GM18502 (cell line): ENCODE data around the gene GALNT17.
A peak's percentile ranks its signal among the peaks of the same experiment; 100 is the strongest.
"Not testable (repeated sequence)": the region's sequence is repeated elsewhere in the genome, so short reads cannot be mapped to it uniquely, and the experiment has no call there.

Source experiments
- ATAC-seq: cut with Tn5 transposase; IDR thresholded peaks from one replicate; pipeline ENCODE4 v1.9.1; 2021; ENCODE audit warnings: mild to moderate bottlenecking; ENCODE audit not compliant: unreplicated experiment, poor library complexity

The GALNT17 gene

GRCh38 chr7:71706597-71706975 lies 574.6 kb downstream of the GALNT17 start:
- no peak for ATAC-seq

GRCh38 chr7:71707041-71707440 lies 575.1 kb downstream of the GALNT17 start:
- no peak for ATAC-seq

- no peak for ATAC-seq
Measured at GRCh38 chr7:71708710-71709109, 576.8 kb downstream of the GALNT17 start.

- no peak for ATAC-seq
Measured at GRCh38 chr7:71710442-71710841, 578.5 kb downstream of the GALNT17 start.

GRCh38 chr7:71712653-71713180 lies 580.8 kb downstream of the GALNT17 start:
- ATAC-seq = no peak

GRCh38 chr7:71716690-71717089 lies 584.7 kb downstream of the GALNT17 start:
- no peak for ATAC-seq

GRCh38 chr7:71718563-71718962 lies 586.6 kb downstream of the GALNT17 start:
- ATAC-seq = no peak

- ATAC-seq = no peak
Measured at GRCh38 chr7:71721742-71722141, 589.8 kb downstream of the GALNT17 start.

GRCh38 chr7:71723859-71724258 lies 591.9 kb downstream of the GALNT17 start:
- no peak for ATAC-seq

GRCh38 chr7:71727347-71727746 lies 595.4 kb downstream of the GALNT17 start:
- no peak for ATAC-seq

GRCh38 chr7:71731740-71732139 lies 599.8 kb downstream of the GALNT17 start:
- no peak for ATAC-seq

- no peak for ATAC-seq
Measured at GRCh38 chr7:71733107-71733870, 601.3 kb downstream of the GALNT17 start.

GRCh38 chr7:71735961-71736556 lies 604.1 kb downstream of the GALNT17 start:
- peak; percentile 64 for ATAC-seq

GRCh38 chr7:71737931-71738540 lies 606.1 kb downstream of the GALNT17 start:
- ATAC-seq = not testable (repeated sequence)

GRCh38 chr7:71739520-71740173 lies 607.7 kb downstream of the GALNT17 start:
- ATAC-seq = no peak

- no peak for ATAC-seq
Measured at GRCh38 chr7:71740174-71740560, 608.2 kb downstream of the GALNT17 start.

- no peak for ATAC-seq
Measured at GRCh38 chr7:71746006-71746405, 614.1 kb downstream of the GALNT17 start.

GRCh38 chr7:71750290-71750689 lies 618.3 kb downstream of the GALNT17 start:
- ATAC-seq = no peak

GRCh38 chr7:71752171-71752935 lies 620.4 kb downstream of the GALNT17 start:
- no peak for ATAC-seq

GRCh38 chr7:71753236-71753635 lies 621.3 kb downstream of the GALNT17 start:
- no peak for ATAC-seq
